PFSK-1 (cell line): ENCODE measurements around the gene MINAR1.

ENCODE experiments used
- POLR2AphosphoS5 ChIP-seq: IDR thresholded peaks from 2 replicates; pipeline ENCODE4 v1.6.1; 2012; ENCODE audit warnings: low read depth, mild to moderate bottlenecking, control low read depth, low read length, moderate library complexity
- TAF1 ChIP-seq: IDR thresholded peaks from 2 replicates; pipeline ENCODE4 v1.6.1; 2012; ENCODE audit warnings: low read length, control low read depth, borderline replicate concordance; ENCODE audit not compliant: insufficient read depth

- TF ChIP-seq POLR2AphosphoS5 = no peak
- TF ChIP-seq TAF1 = no peak
Measured at GRCh38 chr15:79431636-79432344, at the start of gene MINAR1.
